Sigmoid colon (tissue), 4 donors: ENCODE results near the gene CCPG1.

Experiments
- POLR2AphosphoS5 ChIP-seq, 4 donors: sonication (generic); formaldehyde crosslinking; IDR thresholded peaks; one replicate each; pipeline ENCODE4 v1.6.1; 2017; ENCODE audit warnings: antibody characterized with exemption in 4 of 4
- TF ChIP-seq, protein P1 (sequence below), 4 experiments: fragments of 450-650 bp in 3 of 4; fragments of 200-600 bp in 1 of 4; IDR thresholded peaks; one replicate each; pipeline ENCODE4 v1.5.1; 2016 to 2019; ENCODE audit warnings: antibody characterized with exemption in 4 of 4, mild to moderate bottlenecking in 3 of 4, moderate library complexity in 2 of 4

DNA sequence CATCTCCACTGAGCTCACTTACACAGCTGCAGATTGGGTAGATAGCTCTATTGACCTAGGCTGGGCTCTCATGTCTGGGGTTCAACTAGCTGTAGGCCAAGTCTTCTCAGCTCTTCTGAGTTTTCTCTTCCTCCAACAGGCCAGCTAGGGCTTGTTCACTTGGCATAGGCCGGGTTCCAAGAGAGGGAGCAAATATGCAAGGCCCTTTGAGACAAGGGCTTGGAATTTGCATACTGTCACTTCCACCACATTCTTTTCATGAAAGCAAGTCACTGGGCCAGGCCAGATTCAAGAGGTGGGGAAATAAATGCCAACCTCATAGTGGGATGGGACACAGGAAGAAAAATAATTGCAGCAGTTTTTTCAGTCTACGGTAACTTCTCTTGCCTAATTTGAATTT, 64.0 kb downstream of the CCPG1 start:
- TF ChIP-seq, protein P1, sequence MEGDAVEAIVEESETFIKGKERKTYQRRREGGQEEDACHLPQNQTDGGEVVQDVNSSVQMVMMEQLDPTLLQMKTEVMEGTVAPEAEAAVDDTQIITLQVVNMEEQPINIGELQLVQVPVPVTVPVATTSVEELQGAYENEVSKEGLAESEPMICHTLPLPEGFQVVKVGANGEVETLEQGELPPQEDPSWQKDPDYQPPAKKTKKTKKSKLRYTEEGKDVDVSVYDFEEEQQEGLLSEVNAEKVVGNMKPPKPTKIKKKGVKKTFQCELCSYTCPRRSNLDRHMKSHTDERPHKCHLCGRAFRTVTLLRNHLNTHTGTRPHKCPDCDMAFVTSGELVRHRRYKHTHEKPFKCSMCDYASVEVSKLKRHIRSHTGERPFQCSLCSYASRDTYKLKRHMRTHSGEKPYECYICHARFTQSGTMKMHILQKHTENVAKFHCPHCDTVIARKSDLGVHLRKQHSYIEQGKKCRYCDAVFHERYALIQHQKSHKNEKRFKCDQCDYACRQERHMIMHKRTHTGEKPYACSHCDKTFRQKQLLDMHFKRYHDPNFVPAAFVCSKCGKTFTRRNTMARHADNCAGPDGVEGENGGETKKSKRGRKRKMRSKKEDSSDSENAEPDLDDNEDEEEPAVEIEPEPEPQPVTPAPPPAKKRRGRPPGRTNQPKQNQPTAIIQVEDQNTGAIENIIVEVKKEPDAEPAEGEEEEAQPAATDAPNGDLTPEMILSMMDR (IDR thresholded peaks at IDR 0.05), result no peak
- TF ChIP-seq POLR2AphosphoS5 (IDR thresholded peaks at IDR 0.05), result no peak
